IPS DF 6.9 (cell line): ENCODE data around the gene PITPNC1.
"Not testable (repeated sequence)": the region's sequence is repeated elsewhere in the genome, so short reads cannot be mapped to it uniquely, and the experiment has no call there.

Source experiments
- DNase-seq: peaks from one replicate; pipeline ENCODE4 v3.0.0-alpha.2; 2013; ENCODE audit warnings: low read depth, low spot score
- H3K27ac ChIP-seq: one replicate; pipeline ENCODE4 v1.5.1; 2013; ENCODE audit warnings: low read length, control low read depth
- H3K27me3 ChIP-seq: 2 replicates; pipeline ENCODE4 v1.6.1; 2013; ENCODE audit warnings: mild to moderate bottlenecking, low read length; ENCODE audit not compliant: control insufficient read depth, insufficient read depth
- H3K36me3 ChIP-seq: 2 replicates; pipeline ENCODE4 v1.6.1; 2013; ENCODE audit warnings: low read length; ENCODE audit not compliant: control insufficient read depth, insufficient read depth
- H3K4me1 ChIP-seq: 2 replicates; pipeline ENCODE4 v1.6.1; 2013; ENCODE audit warnings: low read length; ENCODE audit not compliant: control insufficient read depth, insufficient read depth
- H3K4me3 ChIP-seq: 2 replicates; pipeline ENCODE4 v1.5.1; 2013; ENCODE audit warnings: mild to moderate bottlenecking, low read length
- H3K9me3 ChIP-seq: 2 replicates; pipeline ENCODE4 v1.6.1; 2013; ENCODE audit warnings: low read length, inconsistent platforms; ENCODE audit not compliant: control insufficient read depth, insufficient read depth
- WGBS: extraction: QIAGEN DNeasy Blood & Tissue Kit; methylation state at CpG from one replicate; pipeline ENCODE4 v1.1.7; 2013; ENCODE audit warnings: mixed read lengths, missing lambda C conversion rate; ENCODE audit not compliant: insufficient read length, insufficient coverage; 5-methylcytosine and 5-hydroxymethylcytosine counted together

Gene PITPNC1

DNA sequence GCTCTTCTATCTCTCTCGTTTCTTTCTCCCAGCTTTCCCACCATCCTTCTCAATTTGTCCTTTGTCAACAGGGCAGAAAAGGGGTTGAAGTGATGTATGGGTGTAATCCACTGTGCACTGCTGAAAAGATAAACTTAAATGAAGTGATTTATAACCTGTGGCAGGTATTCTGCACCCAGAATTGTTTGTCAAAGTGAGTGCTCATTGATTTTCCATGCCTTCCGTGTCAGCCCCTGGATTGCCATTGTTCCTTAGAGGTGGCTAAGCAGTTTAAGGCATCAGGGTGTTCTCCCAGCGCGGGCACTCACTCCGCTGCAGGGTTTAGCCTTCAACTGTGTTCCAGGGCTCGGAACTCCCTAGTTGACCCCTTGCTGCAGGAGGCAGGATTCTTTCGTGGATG, 82.9 kb downstream of the PITPNC1 start:
- Histone ChIP-seq H3K9me3 (no peaks in the 10 kb centered on the region), H3K4me1 (no peaks in the 10 kb centered on the region), H3K27ac (no peak overlapping the region), H3K27me3 (no peaks in the 10 kb centered on the region), H3K36me3 (no peaks in the 10 kb centered on the region), H3K4me3 (no peak overlapping the region)
- no peak for DNase-seq
- no CpG with 5 or more reads among the region's 7 CpGs for WGBS

DNA sequence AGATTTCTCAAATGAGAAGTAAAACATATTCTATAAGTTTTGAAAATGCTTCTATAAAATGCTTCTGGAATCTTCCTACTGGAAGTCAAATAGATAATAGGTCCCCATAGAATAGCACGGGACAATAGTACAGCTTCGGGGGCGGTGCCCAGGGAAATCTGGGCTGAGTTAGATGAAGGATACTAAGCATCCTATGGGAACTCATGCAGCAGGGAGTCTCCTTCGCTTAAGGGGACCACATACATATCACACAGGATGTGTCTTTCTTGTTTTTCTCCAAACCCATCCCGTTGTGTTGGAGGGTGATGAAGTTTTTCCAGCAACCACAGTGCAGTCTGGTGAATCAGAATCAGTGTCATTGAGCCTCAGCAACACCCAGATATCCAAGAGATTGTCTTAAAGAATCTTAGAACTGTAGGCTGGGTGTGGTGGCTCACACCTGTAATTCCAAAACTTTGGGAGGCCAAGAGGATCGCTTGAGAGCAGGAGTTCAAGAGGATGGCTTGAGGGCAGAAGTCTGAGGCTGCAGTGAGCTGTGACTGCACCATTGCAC, 84.2 kb downstream of the PITPNC1 start:
- H3K27me3 ChIP-seq = no peaks in the 10 kb centered on the region
- DNase-seq = no peak
- no CpG with 5 or more reads among the region's 6 CpGs for WGBS
- H3K4me3 ChIP-seq = no peak overlapping the region
- no peak overlapping the region for H3K27ac ChIP-seq
- H3K4me1 ChIP-seq = 0 out of 2 replicates have a peak, but pooled peaks cover 2% of the 10 kb centered on the region
- H3K9me3 ChIP-seq = no peaks in the 10 kb centered on the region
- no peaks in the 10 kb centered on the region for H3K36me3 ChIP-seq

DNA sequence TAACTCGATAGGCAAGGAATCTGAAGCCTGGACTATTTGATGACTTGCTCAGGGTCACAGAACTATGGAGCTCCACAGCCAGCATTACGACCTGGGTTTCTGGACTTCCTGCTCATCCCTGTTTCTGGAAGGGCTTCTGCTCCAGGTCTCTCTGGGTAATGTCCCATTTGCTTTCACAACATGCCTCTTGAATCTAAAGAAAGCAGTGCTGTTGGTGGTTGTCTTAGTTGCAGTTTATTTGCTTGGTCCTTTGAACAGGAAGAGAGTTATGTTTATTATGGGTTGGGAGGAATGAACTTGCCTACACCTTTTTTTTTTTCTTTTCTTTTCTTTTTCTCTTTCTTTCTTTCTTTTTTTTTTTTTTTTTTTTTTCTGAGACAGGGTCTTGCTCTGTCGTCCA, 84.8 kb downstream of the PITPNC1 start:
- Histone ChIP-seq H3K4me1 (0 out of 2 replicates have a peak, but pooled peaks cover 2% of the 10 kb centered on the region), H3K9me3 (no peaks in the 10 kb centered on the region), H3K4me3 (no peak overlapping the region), H3K27me3 (no peaks in the 10 kb centered on the region), H3K27ac (no peak overlapping the region), H3K36me3 (no peaks in the 10 kb centered on the region)
- no peak for DNase-seq
- WGBS = no CpG with 5 or more reads among the region's 3 CpGs

DNA sequence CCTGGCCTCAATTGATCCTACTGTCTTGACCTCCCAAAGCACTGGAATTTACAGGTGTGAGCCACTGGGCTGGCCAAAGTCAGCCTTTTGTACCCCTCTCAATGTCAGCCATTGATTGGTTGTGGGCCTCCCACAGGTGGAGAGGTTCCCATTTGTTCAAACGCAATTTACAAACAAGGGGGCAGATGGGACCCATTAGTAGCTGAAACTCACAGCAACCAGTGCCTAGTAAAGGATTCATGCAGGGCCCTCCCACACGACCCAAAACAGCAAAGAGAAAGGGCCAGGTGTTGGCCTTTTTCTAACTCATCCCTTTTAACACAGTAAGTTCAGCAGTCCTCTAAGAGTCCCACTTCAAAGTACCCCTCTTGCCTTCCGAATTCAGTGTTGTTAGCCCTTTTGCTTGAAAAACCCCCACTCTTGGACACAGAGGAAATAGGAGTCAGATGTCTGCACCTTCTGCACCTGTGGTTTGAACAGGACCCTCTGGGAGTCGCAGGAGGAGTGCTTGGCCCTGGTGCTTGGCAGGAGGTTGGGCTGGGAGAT, 89.2 kb downstream of the PITPNC1 start:
- Histone ChIP-seq H3K27me3 (no peaks in the 10 kb centered on the region), H3K36me3 (no peaks in the 10 kb centered on the region), H3K27ac (no peak overlapping the region), H3K4me1 (0 out of 2 replicates have a peak, but pooled peaks cover 2% of the 10 kb centered on the region), H3K9me3 (no peaks in the 10 kb centered on the region), H3K4me3 (no peak overlapping the region)
- no CpG with 5 or more reads among the region's 4 CpGs for WGBS
- no peak for DNase-seq

DNA sequence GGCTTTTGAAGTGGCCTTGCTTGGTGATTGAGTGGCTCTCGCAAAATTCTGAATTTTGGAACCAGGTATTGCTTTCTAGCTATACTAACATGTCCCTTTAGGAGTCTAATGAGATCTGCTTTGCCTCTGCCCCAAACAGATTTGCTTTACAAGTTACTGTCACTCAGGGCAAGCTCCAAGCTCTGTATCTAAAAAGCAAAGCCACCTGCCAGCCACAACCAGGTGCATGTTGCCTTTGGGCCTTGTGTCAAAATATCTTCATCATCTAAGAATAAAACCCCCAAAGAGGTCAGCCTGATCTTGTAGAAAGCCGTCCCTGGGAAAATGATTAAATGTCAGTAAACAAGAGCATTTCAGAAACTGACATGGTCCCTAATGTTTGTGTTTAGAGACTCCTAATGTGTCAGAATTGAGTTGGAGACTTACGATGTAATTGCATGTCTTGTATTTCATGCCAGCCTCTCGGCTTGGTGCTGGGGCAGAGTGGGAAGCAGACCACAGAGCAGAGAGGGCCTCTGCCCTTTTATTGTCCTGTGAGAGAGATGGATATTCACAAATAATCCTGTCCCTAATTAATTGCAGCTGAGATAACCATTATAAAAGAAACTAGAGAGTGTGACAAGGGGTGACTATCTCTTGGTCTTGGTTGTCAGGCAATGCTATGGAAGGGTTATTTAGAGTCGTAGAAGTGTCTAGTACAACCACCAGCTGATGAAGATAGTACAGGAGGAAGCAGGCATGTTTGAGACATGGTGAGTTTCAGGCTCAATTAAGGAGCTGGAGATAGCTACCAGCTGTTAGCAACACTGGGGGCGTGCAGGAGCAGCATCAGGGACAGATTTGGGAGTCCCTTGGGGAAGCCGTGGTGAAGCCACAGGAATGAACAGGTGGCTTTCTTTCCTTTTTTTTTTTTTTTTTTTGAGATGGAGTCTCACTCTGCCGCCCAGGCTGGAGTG, 90.7 kb downstream of the PITPNC1 start:
- Histone ChIP-seq H3K27me3 (no peaks in the 10 kb centered on the region), H3K9me3 (no peaks in the 10 kb centered on the region), H3K36me3 (no peaks in the 10 kb centered on the region), H3K4me3 (no peak overlapping the region), H3K27ac (no peak overlapping the region), H3K4me1 (0 out of 2 replicates have a peak, but pooled peaks cover 2% of the 10 kb centered on the region)
- WGBS = no CpG with 5 or more reads among the region's 8 CpGs
- DNase-seq = no peak

DNA sequence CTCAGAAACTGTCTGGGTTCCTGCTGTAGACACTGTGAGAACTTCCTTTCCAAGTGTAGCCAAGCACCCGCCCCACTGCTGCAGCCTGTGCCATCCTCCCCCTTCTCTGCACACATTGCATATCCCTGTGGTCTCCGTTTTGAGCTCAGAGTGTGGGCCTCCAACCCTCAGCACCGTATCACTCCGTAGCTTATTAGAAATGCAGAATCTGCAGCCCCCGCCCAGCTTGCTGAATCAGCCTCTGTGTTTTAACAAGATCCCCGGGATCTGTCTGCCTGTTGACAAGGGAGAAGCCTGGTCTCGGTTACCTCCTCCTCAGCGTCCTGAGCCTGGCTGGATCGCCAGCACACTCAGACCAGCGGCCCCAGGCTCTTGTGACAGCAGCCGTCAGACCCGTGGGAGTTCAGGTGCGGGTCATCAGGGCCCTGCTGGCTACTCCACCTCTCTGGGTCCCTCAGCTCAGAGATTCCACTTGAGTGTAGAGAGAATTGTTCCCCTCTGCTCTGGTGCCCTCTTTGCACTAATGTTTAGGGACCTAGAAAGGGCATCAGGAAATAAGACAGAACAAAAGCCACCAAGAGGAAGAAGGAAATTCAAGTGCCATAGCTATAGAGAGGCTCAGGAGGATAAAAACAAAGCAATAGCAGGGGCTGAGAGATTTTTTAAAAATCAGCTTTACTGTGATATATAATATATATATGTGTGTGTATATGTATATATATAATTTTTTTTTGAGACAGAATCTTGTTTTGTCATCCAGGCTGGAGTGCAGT, 92.3 kb downstream of the PITPNC1 start:
- H3K4me3 ChIP-seq = no peak overlapping the region
- no peak overlapping the region for H3K27ac ChIP-seq
- no peak for DNase-seq
- WGBS = no CpG with 5 or more reads among the region's 13 CpGs
- H3K27me3 ChIP-seq = no peaks in the 10 kb centered on the region
- H3K36me3 ChIP-seq = no peaks in the 10 kb centered on the region
- H3K9me3 ChIP-seq = no peaks in the 10 kb centered on the region
- H3K4me1 ChIP-seq = 0 out of 2 replicates have a peak, but pooled peaks cover 2% of the 10 kb centered on the region

DNA sequence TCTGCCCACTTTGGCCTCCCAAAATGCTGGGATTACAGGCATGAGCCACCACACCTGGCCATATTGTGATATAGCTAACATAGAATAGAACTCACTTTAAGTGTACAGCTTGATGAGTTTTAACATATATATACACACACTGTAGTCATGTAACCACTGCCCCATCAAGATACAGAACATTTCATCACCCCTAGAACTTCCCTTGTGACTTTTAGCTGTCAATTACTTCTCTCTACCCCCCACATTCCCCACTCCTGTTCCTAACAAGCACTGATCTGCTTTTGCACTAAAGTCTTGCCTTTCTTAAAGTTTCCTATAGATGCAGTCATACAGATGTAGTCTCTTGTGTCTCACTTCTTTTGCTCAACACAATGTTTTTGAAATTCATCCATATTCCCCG, 93.1 kb downstream of the PITPNC1 start:
- Histone ChIP-seq H3K4me3 (no peak overlapping the region), H3K27ac (no peak overlapping the region)
- WGBS = no CpG with 5 or more reads among the region's 1 CpG

DNA sequence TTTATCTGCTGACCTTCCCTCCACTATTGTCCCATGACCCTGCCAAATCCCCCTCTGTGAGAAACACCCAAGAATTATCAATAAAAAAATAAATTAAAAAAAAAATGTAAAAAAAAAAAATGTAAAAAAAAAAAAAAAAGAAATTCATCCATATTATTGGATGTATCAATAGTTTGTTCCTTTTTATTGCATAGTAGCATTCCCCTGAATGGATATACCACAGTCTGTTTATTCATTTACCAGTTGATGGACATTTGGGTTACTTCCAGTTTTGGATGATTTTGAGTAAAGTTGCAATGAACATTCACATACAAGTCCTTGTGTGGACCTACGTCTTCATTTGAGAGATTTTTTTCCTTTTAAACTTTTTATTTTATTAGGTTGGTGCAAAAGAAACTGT, 94.0 kb downstream of the PITPNC1 start:
- Histone ChIP-seq H3K9me3 (no peaks in the 10 kb centered on the region), H3K27ac (no peak overlapping the region), H3K4me1 (0 out of 2 replicates have a peak, but pooled peaks cover 4% of the 10 kb centered on the region), H3K36me3 (no peaks in the 10 kb centered on the region), H3K27me3 (no peaks in the 10 kb centered on the region), H3K4me3 (no peak overlapping the region)
- no CpG with 5 or more reads among the region's 1 CpG for WGBS
- no peak for DNase-seq

More for the DNA sequence above, 93.1 kb downstream of the PITPNC1 start:
- no peak for DNase-seq
- Histone ChIP-seq H3K9me3 (no peaks in the 10 kb centered on the region), H3K27me3 (no peaks in the 10 kb centered on the region), H3K36me3 (no peaks in the 10 kb centered on the region), H3K4me1 (0 out of 2 replicates have a peak, but pooled peaks cover 2% of the 10 kb centered on the region)

DNA sequence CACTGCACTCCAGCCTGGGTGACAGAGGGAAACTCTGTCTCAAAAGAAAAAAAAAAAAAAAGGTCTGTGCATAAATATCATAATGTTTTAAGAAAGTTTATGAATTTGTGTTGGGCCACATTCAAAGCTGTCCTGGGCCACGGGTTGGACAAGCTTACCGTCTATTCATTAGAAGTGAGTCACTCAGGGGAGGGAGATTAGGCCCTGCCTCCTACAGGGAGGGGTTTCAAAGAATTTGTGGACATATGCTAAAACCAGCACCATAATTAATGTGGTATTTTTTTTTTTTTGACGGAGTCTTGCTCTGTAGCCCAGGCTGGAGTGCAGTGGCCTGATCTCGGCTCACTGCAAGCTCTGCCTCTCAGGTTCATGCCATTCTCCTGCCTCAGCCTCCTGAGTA, 95.5 kb downstream of the PITPNC1 start:
- H3K27me3 ChIP-seq, DNase-seq, H3K4me3 ChIP-seq, H3K36me3 ChIP-seq, H3K9me3 ChIP-seq, H3K4me1 ChIP-seq, H3K27ac ChIP-seq: not testable (repeated sequence)
- WGBS = no CpG with 5 or more reads among the region's 4 CpGs

DNA sequence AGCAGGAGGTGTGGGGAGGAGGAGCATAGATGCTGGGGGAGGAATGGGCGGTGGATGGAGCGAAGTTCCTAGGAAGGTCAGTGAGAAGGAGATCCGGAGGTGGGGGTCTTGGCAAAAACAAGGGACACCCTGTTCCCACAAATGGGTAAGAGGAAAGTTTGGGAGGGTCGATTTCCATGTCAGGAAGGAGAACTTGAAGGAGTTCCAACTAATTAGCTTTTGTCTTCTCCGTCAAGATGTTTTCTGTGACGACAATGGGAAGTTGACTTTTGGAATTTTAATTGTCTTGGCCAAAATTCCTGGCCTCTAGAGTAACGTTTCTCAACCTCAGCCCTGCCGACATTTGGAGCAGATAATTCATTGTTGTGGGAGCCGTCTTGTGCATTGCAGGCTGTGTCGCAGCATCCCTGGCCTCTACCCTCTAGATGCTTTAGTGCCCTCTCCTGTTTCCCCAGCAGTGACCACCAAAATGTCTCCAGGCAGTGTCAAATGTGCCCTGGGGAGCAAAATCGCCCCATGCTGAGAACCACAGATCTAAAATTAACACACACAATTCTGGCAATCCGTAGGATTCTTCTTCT, 97.1 kb downstream of the PITPNC1 start:
- H3K4me3 ChIP-seq = no peak overlapping the region
- DNase-seq = no peak
- no CpG with 5 or more reads among the region's 12 CpGs for WGBS
- H3K36me3 ChIP-seq = no peaks in the 10 kb centered on the region
- no peaks in the 10 kb centered on the region for H3K27me3 ChIP-seq
- 0 out of 2 replicates have a peak, but pooled peaks cover 2% of the 10 kb centered on the region for H3K4me1 ChIP-seq
- H3K9me3 ChIP-seq = no peaks in the 10 kb centered on the region
- H3K27ac ChIP-seq = no peak overlapping the region
